Measurements from ENCODE around the gene IRAK3. TPM values are rescaled to one million over a fixed set of nuclear protein-coding genes. Genes with fewer than 3 reads are reported as not detected.

The IRAK3 gene
- total RNA-seq, 2 experiments from 2014 or later, result 0.59 to 0.74 TPM

- Histone ChIP-seq H3K36me3 (ENCODE audit: insufficient read depth, low read length) (peaks cover 46% of the 10 kb centered on the region), H3K27ac (ENCODE audit: low read depth in 1 of 2, low read length in 2 of 2) (no peak overlapping the region), H3K9me3 (ENCODE audit: control insufficient read depth in 1 of 2, insufficient read depth in 1 of 2, low read length in 2 of 2) (no peaks in the 10 kb centered on the region), H3K27me3 (ENCODE audit: control insufficient read depth in 1 of 2, insufficient read depth in 2 of 2, low read length in 2 of 2) (no peaks in the 10 kb centered on the region), H3K4me1 (ENCODE audit: insufficient read depth, low read length) (peaks cover 4% of the 10 kb centered on the region), H3K4me3 (ENCODE audit: low read length) (no peak overlapping the region)
- intact Hi-C loops (cut with DNase I, micrococcal nuclease), result no loop called here
- CTCF ChIA-PET, result no interaction called here
- no peak for DNase-seq
- Mint-ChIP-seq H3K36me3 (ENCODE audit: low read depth) (peaks cover 72% of the 10 kb centered on the region), H3K9me3 (no peaks in the 10 kb centered on the region), H3K27me3 (no peaks in the 10 kb centered on the region), H3K4me1 (ENCODE audit: low read depth) (peaks cover 26% of the 10 kb centered on the region), H3K27ac (no peak overlapping the region), H3K4me3 (no peak overlapping the region)
- ATAC-seq (ENCODE audit: poor library complexity), result no peak
- POLR2A ChIA-PET, result no interaction called here
- no peak for TF ChIP-seq CTCF (IDR thresholded peaks at IDR 0.05)
Measured at GRCh38 chr12:66152732-66153131, 36.3 kb upstream of the IRAK3 start.

GRCh38 chr12:66154776-66155175 is 34.2 kb upstream of the IRAK3 start:
- Mint-ChIP-seq H3K4me1 (ENCODE audit: low read depth) (peaks cover 35% of the 10 kb centered on the region), H3K9me3 (no peaks in the 10 kb centered on the region), H3K27ac (no peak overlapping the region), H3K36me3 (ENCODE audit: low read depth) (peaks cover 72% of the 10 kb centered on the region), H3K4me3 (no peak overlapping the region), H3K27me3 (no peaks in the 10 kb centered on the region)
- Histone ChIP-seq H3K27ac (ENCODE audit: low read depth in 1 of 2, low read length in 2 of 2) (no peak overlapping the region), H3K9me3 (ENCODE audit: control insufficient read depth in 1 of 2, insufficient read depth in 1 of 2, low read length in 2 of 2) (no peaks in the 10 kb centered on the region), H3K4me3 (ENCODE audit: low read length) (no peak overlapping the region), H3K27me3 (ENCODE audit: control insufficient read depth in 1 of 2, insufficient read depth in 2 of 2, low read length in 2 of 2) (no peaks in the 10 kb centered on the region), H3K36me3 (ENCODE audit: insufficient read depth, low read length) (peaks cover 39% of the 10 kb centered on the region), H3K4me1 (ENCODE audit: insufficient read depth, low read length) (peaks cover 4% of the 10 kb centered on the region)
- POLR2A ChIA-PET, result no interaction called here
- CTCF ChIA-PET, result no interaction called here
- no peak for ATAC-seq (ENCODE audit: poor library complexity)
- TF ChIP-seq CTCF (IDR thresholded peaks at IDR 0.05), result no peak
- DNase-seq, result no peak
- intact Hi-C loops (cut with DNase I, micrococcal nuclease), result no loop called here

GRCh38 chr12:66156654-66157053 is 32.4 kb upstream of the IRAK3 start:
- TF ChIP-seq CTCF (IDR thresholded peaks at IDR 0.05), result no peak
- H3K27ac Mint-ChIP-seq, result no peak overlapping the region
- POLR2A ChIA-PET, result interaction anchor here (6.0 kb wide), 1 partner anchor 13 kb away, joined by 31 read pairs; the partner anchor contains the start of gene TMBIM4

More at GRCh38 chr12:66156654-66157053, 32.4 kb upstream of the IRAK3 start:
- Histone ChIP-seq H3K9me3 (ENCODE audit: control insufficient read depth in 1 of 2, insufficient read depth in 1 of 2, low read length in 2 of 2) (peaks cover 0 to 6% of the 10 kb centered on the region in 2 experiments), H3K4me1 (ENCODE audit: insufficient read depth, low read length) (peaks cover 4% of the 10 kb centered on the region), H3K27ac (ENCODE audit: low read depth in 1 of 2, low read length in 2 of 2) (no peak overlapping the region), H3K27me3 (ENCODE audit: control insufficient read depth in 1 of 2, insufficient read depth in 2 of 2, low read length in 2 of 2) (no peaks in the 10 kb centered on the region), H3K36me3 (ENCODE audit: insufficient read depth, low read length) (peaks cover 29% of the 10 kb centered on the region), H3K4me3 (ENCODE audit: low read length) (no peak overlapping the region)
- CTCF ChIA-PET, result no interaction called here
- no peaks in the 10 kb centered on the region for H3K27me3 Mint-ChIP-seq
- no peaks in the 10 kb centered on the region for H3K9me3 Mint-ChIP-seq
- intact Hi-C loops (cut with DNase I, micrococcal nuclease), result no loop called here
- DNase-seq (no peak), ATAC-seq (ENCODE audit: poor library complexity) (no peak)
- H3K36me3 Mint-ChIP-seq (ENCODE audit: low read depth), result peaks cover 67% of the 10 kb centered on the region
- H3K4me3 Mint-ChIP-seq, result no peak overlapping the region
- peaks cover 46% of the 10 kb centered on the region for H3K4me1 Mint-ChIP-seq (ENCODE audit: low read depth)
